ENCODE results near the gene CATSPERE. TPM values are rescaled to one million over a fixed set of nuclear protein-coding genes. Genes with fewer than 3 reads are reported as not detected.
"Not testable (repeated sequence)": the region's sequence is repeated elsewhere in the genome, so short reads cannot be mapped to it uniquely, and the experiment has no call there.

CATSPERE gene
- total RNA-seq, 5 donors from 2014 or later (not counting 1 experiment from before 2014, with no cell fraction given): 0.79 to 1.5 (median 1.3) TPM

GRCh38 chr1:244473059-244473605 lies 12.1 kb downstream of the CATSPERE start:
- ATAC-seq (replicated peaks in 1 of 4): no peak
- Histone ChIP-seq H3K4me3 (ENCODE audit: control insufficient read depth in 1 of 2, extremely low read depth in 1 of 2, low read length in 1 of 2) (no peak overlapping the region), H3K27ac (ENCODE audit: low read length) (no peak overlapping the region), H3K27me3 (replicated peaks in 1 of 2; ENCODE audit: control insufficient read depth in 2 of 2, extremely low read depth in 1 of 2, insufficient read depth in 2 of 2, low read length in 1 of 2) (no peaks in the 10 kb centered on the region), H3K4me1 (ENCODE audit: control insufficient read depth in 1 of 2, extremely low read depth in 1 of 2, insufficient read depth in 2 of 2, low read length in 2 of 2) (no peaks in the 10 kb centered on the region), H3K9me3 (no peaks in the 10 kb centered on the region), H3K36me3 (ENCODE audit: control insufficient read depth in 2 of 2, extremely low read depth in 1 of 2, insufficient read depth in 1 of 2, low read length in 1 of 2) (no peaks in the 10 kb centered on the region)
- CTCF ChIA-PET: no interaction called here
- Mint-ChIP-seq H3K27me3 (no peaks in the 10 kb centered on the region), H3K4me1 (no peaks in the 10 kb centered on the region), H3K36me3 (peaks cover 4% of the 10 kb centered on the region), H3K27ac (no peak overlapping the region), H3K4me3 (no peak overlapping the region), H3K9me3 (peaks cover 0 to 4% (median 0%) of the 10 kb centered on the region in 3 donors)
- WGBS (ENCODE audit: insufficient coverage): 85% methylated on average over 3 of the region's 6 CpGs
- POLR2A ChIA-PET: no interaction called here
- DNase-seq: no peak

- H3K4me3 ChIP-seq (ENCODE audit: control insufficient read depth in 1 of 2, extremely low read depth in 1 of 2, low read length in 1 of 2); H3K4me1 Mint-ChIP-seq; H3K9me3 Mint-ChIP-seq; H3K27ac ChIP-seq (ENCODE audit: low read length); ATAC-seq (replicated peaks in 1 of 4); H3K4me3 Mint-ChIP-seq; H3K36me3 ChIP-seq (ENCODE audit: control insufficient read depth in 2 of 2, extremely low read depth in 1 of 2, insufficient read depth in 1 of 2, low read length in 1 of 2); POLR2A ChIA-PET; DNase-seq; H3K27ac Mint-ChIP-seq; H3K27me3 ChIP-seq (replicated peaks in 1 of 2; ENCODE audit: control insufficient read depth in 2 of 2, extremely low read depth in 1 of 2, insufficient read depth in 2 of 2, low read length in 1 of 2); H3K9me3 ChIP-seq; H3K4me1 ChIP-seq (ENCODE audit: control insufficient read depth in 1 of 2, extremely low read depth in 1 of 2, insufficient read depth in 2 of 2, low read length in 2 of 2); H3K27me3 Mint-ChIP-seq: not testable (repeated sequence)
- WGBS (ENCODE audit: insufficient coverage): no CpG with 5 or more reads among the region's 3 CpGs
- H3K36me3 Mint-ChIP-seq: peaks cover 23% of the 10 kb centered on the region
- CTCF ChIA-PET: interaction anchor here in 1 of 2 donors (0.6 kb wide), 1 partner anchor 1191 kb away, joined by 9 read pairs; no protein-coding TSS in a partner anchor
Observed at GRCh38 chr1:244484971-244485370, 23.9 kb downstream of the CATSPERE start.

GRCh38 chr1:244494653-244495052 lies 33.6 kb downstream of the CATSPERE start:
- Mint-ChIP-seq H3K27me3 (no peaks in the 10 kb centered on the region), H3K36me3 (no peaks in the 10 kb centered on the region), H3K4me1 (no peaks in the 10 kb centered on the region), H3K9me3 (peaks cover 0 to 4% (median 0%) of the 10 kb centered on the region in 3 donors), H3K4me3 (no peak overlapping the region), H3K27ac (no peak overlapping the region)
- WGBS (ENCODE audit: insufficient coverage): no CpG with 5 or more reads among the region's 2 CpGs
- H3K27me3 ChIP-seq (replicated peaks in 1 of 2; ENCODE audit: control insufficient read depth in 2 of 2, extremely low read depth in 1 of 2, insufficient read depth in 2 of 2, low read length in 1 of 2): no peaks in the 10 kb centered on the region
- CTCF ChIA-PET: no interaction called here
- ATAC-seq (replicated peaks in 1 of 4) (no peak), DNase-seq (no peak)
- POLR2A ChIA-PET: no interaction called here
- H3K36me3 ChIP-seq (ENCODE audit: control insufficient read depth in 2 of 2, extremely low read depth in 1 of 2, insufficient read depth in 1 of 2, low read length in 1 of 2): no peaks in the 10 kb centered on the region
- no peak overlapping the region for H3K27ac ChIP-seq (ENCODE audit: low read length)
- no peak overlapping the region for H3K4me3 ChIP-seq (ENCODE audit: control insufficient read depth in 1 of 2, extremely low read depth in 1 of 2, low read length in 1 of 2)
- H3K4me1 ChIP-seq (ENCODE audit: control insufficient read depth in 1 of 2, extremely low read depth in 1 of 2, insufficient read depth in 2 of 2, low read length in 2 of 2): no peaks in the 10 kb centered on the region
- no peaks in the 10 kb centered on the region for H3K9me3 ChIP-seq

GRCh38 chr1:244496186-244496585 lies 35.1 kb downstream of the CATSPERE start:
- Mint-ChIP-seq H3K4me3 (no peak overlapping the region), H3K27ac (no peak overlapping the region), H3K36me3 (peaks cover 4% of the 10 kb centered on the region), H3K27me3 (no peaks in the 10 kb centered on the region), H3K9me3 (peaks cover 8 to 13% (median 11%) of the 10 kb centered on the region in 3 donors), H3K4me1 (no peaks in the 10 kb centered on the region)
- no peaks in the 10 kb centered on the region for H3K9me3 ChIP-seq
- no peaks in the 10 kb centered on the region for H3K27me3 ChIP-seq (replicated peaks in 1 of 2; ENCODE audit: control insufficient read depth in 2 of 2, extremely low read depth in 1 of 2, insufficient read depth in 2 of 2, low read length in 1 of 2)
- ATAC-seq (replicated peaks in 1 of 4) (no peak), DNase-seq (no peak)
- no CpG with 5 or more reads among the region's 1 CpG for WGBS (ENCODE audit: insufficient coverage)
- H3K4me1 ChIP-seq (ENCODE audit: control insufficient read depth in 1 of 2, extremely low read depth in 1 of 2, insufficient read depth in 2 of 2, low read length in 2 of 2): no peaks in the 10 kb centered on the region
- ChIA-PET CTCF (no interaction called here), POLR2A (interaction anchor here in 1 of 2 donors (0.6 kb wide), 1 partner anchor 265 kb away, joined by 5 read pairs; no protein-coding TSS in a partner anchor)
- no peaks in the 10 kb centered on the region for H3K36me3 ChIP-seq (ENCODE audit: control insufficient read depth in 2 of 2, extremely low read depth in 1 of 2, insufficient read depth in 1 of 2, low read length in 1 of 2)
- no peak overlapping the region for H3K4me3 ChIP-seq (ENCODE audit: control insufficient read depth in 1 of 2, extremely low read depth in 1 of 2, low read length in 1 of 2)
- H3K27ac ChIP-seq (ENCODE audit: low read length): no peak overlapping the region

GRCh38 chr1:244497805-244498204 lies 36.7 kb downstream of the CATSPERE start:
- H3K9me3 ChIP-seq: no peaks in the 10 kb centered on the region
- Mint-ChIP-seq H3K9me3 (peaks cover 8 to 13% (median 11%) of the 10 kb centered on the region in 3 donors), H3K27ac (no peak overlapping the region), H3K4me1 (no peaks in the 10 kb centered on the region), H3K4me3 (no peak overlapping the region), H3K36me3 (peaks cover 4% of the 10 kb centered on the region), H3K27me3 (no peaks in the 10 kb centered on the region)
- no peaks in the 10 kb centered on the region for H3K4me1 ChIP-seq (ENCODE audit: control insufficient read depth in 1 of 2, extremely low read depth in 1 of 2, insufficient read depth in 2 of 2, low read length in 2 of 2)
- ChIA-PET POLR2A (no interaction called here), CTCF (no interaction called here)
- DNase-seq (no peak), ATAC-seq (replicated peaks in 1 of 4) (no peak)
- H3K27me3 ChIP-seq (replicated peaks in 1 of 2; ENCODE audit: control insufficient read depth in 2 of 2, extremely low read depth in 1 of 2, insufficient read depth in 2 of 2, low read length in 1 of 2): no peaks in the 10 kb centered on the region
- no peak overlapping the region for H3K4me3 ChIP-seq (ENCODE audit: control insufficient read depth in 1 of 2, extremely low read depth in 1 of 2, low read length in 1 of 2)
- no peak overlapping the region for H3K27ac ChIP-seq (ENCODE audit: low read length)
- no peaks in the 10 kb centered on the region for H3K36me3 ChIP-seq (ENCODE audit: control insufficient read depth in 2 of 2, extremely low read depth in 1 of 2, insufficient read depth in 1 of 2, low read length in 1 of 2)
- no CpG with 5 or more reads among the region's 1 CpG for WGBS (ENCODE audit: insufficient coverage)

- ATAC-seq (replicated peaks in 1 of 4); H3K27me3 Mint-ChIP-seq; H3K27ac Mint-ChIP-seq; H3K36me3 ChIP-seq (ENCODE audit: control insufficient read depth in 2 of 2, extremely low read depth in 1 of 2, insufficient read depth in 1 of 2, low read length in 1 of 2); H3K27me3 ChIP-seq (replicated peaks in 1 of 2; ENCODE audit: control insufficient read depth in 2 of 2, extremely low read depth in 1 of 2, insufficient read depth in 2 of 2, low read length in 1 of 2); H3K27ac ChIP-seq (ENCODE audit: low read length); H3K4me3 ChIP-seq (ENCODE audit: control insufficient read depth in 1 of 2, extremely low read depth in 1 of 2, low read length in 1 of 2); H3K36me3 Mint-ChIP-seq; H3K9me3 ChIP-seq; DNase-seq; CTCF ChIA-PET; H3K4me1 ChIP-seq (ENCODE audit: control insufficient read depth in 1 of 2, extremely low read depth in 1 of 2, insufficient read depth in 2 of 2, low read length in 2 of 2); H3K4me1 Mint-ChIP-seq; POLR2A ChIA-PET; H3K4me3 Mint-ChIP-seq: not testable (repeated sequence)
- peaks cover 8 to 13% (median 11%) of the 10 kb centered on the region in 3 donors for H3K9me3 Mint-ChIP-seq
- no CpG with 5 or more reads among the region's 2 CpGs for WGBS (ENCODE audit: insufficient coverage)
Observed at GRCh38 chr1:244499484-244499883, 38.4 kb downstream of the CATSPERE start.

- WGBS (ENCODE audit: insufficient coverage): no CpG with 5 or more reads among the region's 4 CpGs
- H3K4me3 Mint-ChIP-seq; ATAC-seq (replicated peaks in 1 of 4); DNase-seq; POLR2A ChIA-PET; H3K27ac ChIP-seq (ENCODE audit: low read length); H3K36me3 Mint-ChIP-seq; H3K4me1 ChIP-seq (ENCODE audit: control insufficient read depth in 1 of 2, extremely low read depth in 1 of 2, insufficient read depth in 2 of 2, low read length in 2 of 2); H3K27me3 Mint-ChIP-seq; H3K4me3 ChIP-seq (ENCODE audit: control insufficient read depth in 1 of 2, extremely low read depth in 1 of 2, low read length in 1 of 2); H3K27me3 ChIP-seq (replicated peaks in 1 of 2; ENCODE audit: control insufficient read depth in 2 of 2, extremely low read depth in 1 of 2, insufficient read depth in 2 of 2, low read length in 1 of 2); H3K27ac Mint-ChIP-seq; H3K36me3 ChIP-seq (ENCODE audit: control insufficient read depth in 2 of 2, extremely low read depth in 1 of 2, insufficient read depth in 1 of 2, low read length in 1 of 2); H3K9me3 ChIP-seq; H3K4me1 Mint-ChIP-seq; CTCF ChIA-PET: not testable (repeated sequence)
- peaks cover 8 to 13% (median 11%) of the 10 kb centered on the region in 3 donors for H3K9me3 Mint-ChIP-seq
Observed at GRCh38 chr1:244500515-244500914, 39.4 kb downstream of the CATSPERE start.

Data from T-cell (primary cell).